Neuronal stem cell (in vitro differentiated cells): Measurements from ENCODE around the gene KRT12.

ENCODE experiments used
- DNase-seq: peaks from one replicate; pipeline ENCODE4 v3.0.0-alpha.2; 2013; ENCODE audit warnings: low spot score
- H2AFZ ChIP-seq: one replicate; pipeline ENCODE4 v1.6.1; 2013; ENCODE audit warnings: mild to moderate bottlenecking, low read length, inconsistent platforms
- H2AK5ac ChIP-seq: 2 replicates; pipeline ENCODE4 v1.6.1; 2013; ENCODE audit warnings: low read depth, mild to moderate bottlenecking, inconsistent platforms, low read length, moderate library complexity, mixed read lengths
- H2BK120ac ChIP-seq: 2 replicates; pipeline ENCODE4 v1.6.1; 2013; ENCODE audit warnings: low read depth, mild to moderate bottlenecking, inconsistent platforms, low read length, moderate library complexity, mixed read lengths
- H2BK12ac ChIP-seq: one replicate; pipeline ENCODE4 v1.6.1; 2013; ENCODE audit warnings: low read length, inconsistent platforms
- H2BK15ac ChIP-seq: 2 replicates; pipeline ENCODE4 v1.6.1; 2013; ENCODE audit warnings: mild to moderate bottlenecking, low read length, inconsistent platforms, mixed read lengths
- H2BK5ac ChIP-seq: one replicate; pipeline ENCODE4 v1.6.1; 2013; ENCODE audit warnings: inconsistent platforms, mild to moderate bottlenecking, low read length, moderate library complexity
- H3K14ac ChIP-seq: one replicate; pipeline ENCODE4 v1.6.1; 2013; ENCODE audit warnings: low read length, inconsistent platforms
- H3K18ac ChIP-seq: 2 replicates; pipeline ENCODE4 v1.6.1; 2013; ENCODE audit warnings: low read length, inconsistent platforms
- H3K23ac ChIP-seq: 2 replicates; pipeline ENCODE4 v1.6.1; 2013; ENCODE audit warnings: low read depth, mild to moderate bottlenecking, mixed read lengths, low read length, inconsistent platforms; ENCODE audit not compliant: poor library complexity
- H3K27ac ChIP-seq: replicated peaks from 3 replicates; pipeline ENCODE4 v1.5.1; 2013; ENCODE audit warnings: low read length, inconsistent platforms
- H3K27me3 ChIP-seq, 3 experiments: 2 replicates each; pipeline ENCODE4 v1.6.1; 2013; ENCODE audit warnings: low read length in 3 of 3, mild to moderate bottlenecking in 2 of 3, inconsistent platforms in 1 of 3, low read depth in 1 of 3, mixed read lengths in 1 of 3, moderate library complexity in 1 of 3; ENCODE audit not compliant: control insufficient read depth in 3 of 3, insufficient read depth in 3 of 3
- H3K36me3 ChIP-seq, 2 donors: replicated peaks in 1 of 2; 2 replicates each; pipeline ENCODE4 v1.6.1; 2013; ENCODE audit warnings: low read length in 2 of 2; ENCODE audit not compliant: control insufficient read depth in 2 of 2, insufficient read depth in 2 of 2
- H3K4ac ChIP-seq: 2 replicates; pipeline ENCODE4 v1.6.1; 2013; ENCODE audit warnings: inconsistent platforms, mild to moderate bottlenecking, low read length, moderate library complexity
- H3K4me1 ChIP-seq, 2 donors: 1 replicate in 1 of 2; 2 replicates in 1 of 2; pipeline ENCODE4 v1.6.1; 2013; ENCODE audit warnings: low read length in 2 of 2, low read depth in 1 of 2; ENCODE audit not compliant: control insufficient read depth in 2 of 2, insufficient read depth in 1 of 2
- H3K4me2 ChIP-seq: one replicate; pipeline ENCODE4 v1.6.1; 2013; ENCODE audit warnings: mild to moderate bottlenecking, low read length, inconsistent platforms; ENCODE audit not compliant: insufficient read depth, poor library complexity, severe bottlenecking
- H3K4me3 ChIP-seq, 2 donors: 2 replicates each; pipeline ENCODE4 v1.5.1; 2013; ENCODE audit warnings: low read length in 2 of 2, mild to moderate bottlenecking in 2 of 2, inconsistent platforms in 1 of 2, moderate library complexity in 1 of 2
- H3K79me1 ChIP-seq: one replicate; pipeline ENCODE4 v1.6.1; 2013; ENCODE audit warnings: low read depth, mild to moderate bottlenecking, inconsistent platforms, low read length, moderate library complexity
- H3K9ac ChIP-seq: one replicate; pipeline ENCODE4 v1.6.1; 2013; ENCODE audit warnings: mild to moderate bottlenecking, low read depth, low read length, inconsistent platforms; ENCODE audit not compliant: poor library complexity
- H3K9me3 ChIP-seq, 2 donors: replicated peaks in 1 of 2; 2 replicates each; pipeline versions ENCODE3 to v1.6.1; 2013; ENCODE audit warnings: low read length in 2 of 2, mild to moderate bottlenecking in 2 of 2, inconsistent platforms in 1 of 2, low read depth in 1 of 2, mixed read lengths in 1 of 2, moderate library complexity in 1 of 2; ENCODE audit not compliant: control insufficient read depth in 2 of 2, insufficient read depth in 1 of 2
- H4K8ac ChIP-seq: one replicate; pipeline ENCODE4 v1.6.1; 2013; ENCODE audit warnings: low read depth, mild to moderate bottlenecking, inconsistent platforms, low read length, moderate library complexity
- H4K91ac ChIP-seq: one replicate; pipeline ENCODE4 v1.6.1; 2013; ENCODE audit warnings: low read length, low read depth, mild to moderate bottlenecking, inconsistent platforms; ENCODE audit not compliant: poor library complexity
- WGBS, 2 donors: extraction: QIAGEN DNeasy Blood & Tissue Kit; methylation state at CpG; one replicate each; pipeline ENCODE4 v1.1.7; 2013; ENCODE audit warnings: missing lambda C conversion rate in 2 of 2, mixed read lengths in 1 of 2; ENCODE audit not compliant: insufficient read length in 2 of 2, insufficient replicate concordance in 1 of 2; ENCODE audit errors: extremely low coverage in 2 of 2; 5-methylcytosine and 5-hydroxymethylcytosine counted together

The KRT12 gene

GRCh38 chr17:40850293-40850972 lies 16.6 kb downstream of the KRT12 start:
- H3K14ac ChIP-seq: no peak overlapping the region
- H2AK5ac ChIP-seq: no peak overlapping the region
- no peak for DNase-seq
- H3K23ac ChIP-seq: no peak overlapping the region
- H2AFZ ChIP-seq: no peak overlapping the region
- H3K79me1 ChIP-seq: no peaks in the 10 kb centered on the region
- H3K36me3 ChIP-seq: no peaks in the 10 kb centered on the region
- H2BK12ac ChIP-seq: no peak overlapping the region
- H3K4me3 ChIP-seq: no peak overlapping the region
- no peak overlapping the region for H2BK120ac ChIP-seq
- H3K4me1 ChIP-seq: no peaks in the 10 kb centered on the region
- H4K8ac ChIP-seq: no peak overlapping the region
- no peaks in the 10 kb centered on the region for H3K27me3 ChIP-seq
- no peak overlapping the region for H3K4ac ChIP-seq
- H3K27ac ChIP-seq: no peak overlapping the region
- no peak overlapping the region for H2BK5ac ChIP-seq
- H3K9me3 ChIP-seq: no peaks in the 10 kb centered on the region
- H3K9ac ChIP-seq: no peak overlapping the region
- H3K4me2 ChIP-seq: no peak overlapping the region
- H2BK15ac ChIP-seq: no peak overlapping the region
- WGBS, 2 donors: no CpG with 5 or more reads among the region's 3 CpGs
- H4K91ac ChIP-seq: no peak overlapping the region
- no peak overlapping the region for H3K18ac ChIP-seq

GRCh38 chr17:40849723-40850122 lies 17.3 kb downstream of the KRT12 start:
- Histone ChIP-seq H3K23ac (no peak overlapping the region), H3K27ac (no peak overlapping the region), H3K36me3 (no peaks in the 10 kb centered on the region), H3K27me3 (no peaks in the 10 kb centered on the region), H3K4me3 (no peak overlapping the region), H3K9ac (no peak overlapping the region), H2BK12ac (no peak overlapping the region), H4K8ac (no peak overlapping the region), H2BK15ac (no peak overlapping the region), H2AK5ac (no peak overlapping the region), H3K9me3 (no peaks in the 10 kb centered on the region), H4K91ac (no peak overlapping the region), H3K79me1 (no peaks in the 10 kb centered on the region), H3K4ac (no peak overlapping the region), H3K14ac (no peak overlapping the region), H3K18ac (no peak overlapping the region), H3K4me2 (no peak overlapping the region), H3K4me1 (no peaks in the 10 kb centered on the region), H2BK120ac (no peak overlapping the region), H2AFZ (no peak overlapping the region), H2BK5ac (no peak overlapping the region)
- no peak for DNase-seq
- no CpG with 5 or more reads among the region's 4 CpGs for WGBS, 2 donors

- no peak overlapping the region for H4K91ac ChIP-seq
Observed at GRCh38 chr17:40848583-40849235, 18.3 kb downstream of the KRT12 start.

GRCh38 chr17:40846515-40847144 lies 20.4 kb downstream of the KRT12 start:
- H3K18ac ChIP-seq: no peak overlapping the region
- H3K23ac ChIP-seq: no peak overlapping the region
- no peak overlapping the region for H3K14ac ChIP-seq
- no peak overlapping the region for H3K4me2 ChIP-seq
- no peak for DNase-seq
- no peaks in the 10 kb centered on the region for H3K36me3 ChIP-seq
- H4K8ac ChIP-seq: no peak overlapping the region
- H2BK5ac ChIP-seq: no peak overlapping the region
- no peaks in the 10 kb centered on the region for H3K9me3 ChIP-seq
- H3K4ac ChIP-seq: no peak overlapping the region
- H4K91ac ChIP-seq: no peak overlapping the region
- no peak overlapping the region for H2BK120ac ChIP-seq
- WGBS, 2 donors: no CpG with 5 or more reads among the region's 1 CpG
- H2AFZ ChIP-seq: no peak overlapping the region
- no peak overlapping the region for H3K4me3 ChIP-seq
- no peaks in the 10 kb centered on the region for H3K27me3 ChIP-seq
- no peak overlapping the region for H2AK5ac ChIP-seq
- no peaks in the 10 kb centered on the region for H3K4me1 ChIP-seq
- no peaks in the 10 kb centered on the region for H3K79me1 ChIP-seq
- H2BK15ac ChIP-seq: no peak overlapping the region
- H3K27ac ChIP-seq: no peak overlapping the region
- no peak overlapping the region for H3K9ac ChIP-seq
- H2BK12ac ChIP-seq: no peak overlapping the region

More at GRCh38 chr17:40848583-40849235, 18.3 kb downstream of the KRT12 start:
- Histone ChIP-seq H3K4me1 (no peaks in the 10 kb centered on the region), H3K36me3 (no peaks in the 10 kb centered on the region), H3K79me1 (no peaks in the 10 kb centered on the region), H3K4me3 (no peak overlapping the region), H2BK15ac (no peak overlapping the region), H2BK12ac (no peak overlapping the region), H3K9me3 (no peaks in the 10 kb centered on the region), H3K4ac (no peak overlapping the region), H3K23ac (no peak overlapping the region), H2AFZ (no peak overlapping the region), H3K18ac (no peak overlapping the region), H2AK5ac (no peak overlapping the region), H3K4me2 (no peak overlapping the region), H3K27ac (no peak overlapping the region), H3K27me3 (no peaks in the 10 kb centered on the region), H2BK5ac (no peak overlapping the region), H2BK120ac (no peak overlapping the region), H4K8ac (no peak overlapping the region), H3K14ac (no peak overlapping the region), H3K9ac (no peak overlapping the region)
- WGBS, 2 donors: no CpG with 5 or more reads among the region's 1 CpG
- no peak for DNase-seq
